Colon (tissue), 2 donors: ENCODE results near the gene SLC16A5.

Experiments used
- FAIRE-seq: peaks from 2 replicates; lab custom pipeline; 2012; peaks lifted over from hg19 to GRCh38; lab: Jason Lieb, UNC
- donor health status: control.
- donor health status: control.

Gene SLC16A5

GRCh38 chr17:75087182-75087557, 584 bp upstream of the SLC16A5 start:
- FAIRE-seq = no peak

GRCh38 chr17:75088465-75089417, 987 bp downstream of the SLC16A5 start:
- no peak for FAIRE-seq

- FAIRE-seq = no peak
Measured at GRCh38 chr17:75090871-75091854, 3.4 kb downstream of the SLC16A5 start.

GRCh38 chr17:75091855-75092327, 4.1 kb downstream of the SLC16A5 start:
- no peak for FAIRE-seq

- FAIRE-seq = no peak
Measured at GRCh38 chr17:75093548-75094158, 5.9 kb downstream of the SLC16A5 start.

- no peak for FAIRE-seq
Measured at GRCh38 chr17:75094871-75095399, 7.2 kb downstream of the SLC16A5 start.

GRCh38 chr17:75096082-75096625, 8.4 kb downstream of the SLC16A5 start:
- FAIRE-seq = no peak

- no peak for FAIRE-seq
Measured at GRCh38 chr17:75097865-75098264, 10.1 kb downstream of the SLC16A5 start.

GRCh38 chr17:75098861-75099260, 11.1 kb downstream of the SLC16A5 start:
- no peak for FAIRE-seq

- FAIRE-seq = no peak
Measured at GRCh38 chr17:75099881-75100595, 12.3 kb downstream of the SLC16A5 start.

GRCh38 chr17:75102385-75102821, 14.6 kb downstream of the SLC16A5 start:
- no peak for FAIRE-seq

GRCh38 chr17:75103601-75104554, 16.1 kb downstream of the SLC16A5 start:
- FAIRE-seq = no peak

GRCh38 chr17:75105126-75106080, 17.6 kb downstream of the SLC16A5 start:
- no peak for FAIRE-seq

GRCh38 chr17:75108193-75108592, 20.4 kb downstream of the SLC16A5 start:
- no peak for FAIRE-seq

- no peak for FAIRE-seq
Measured at GRCh38 chr17:75109046-75109406, 21.3 kb downstream of the SLC16A5 start.

- FAIRE-seq = no peak
Measured at GRCh38 chr17:75109407-75110233, 21.9 kb downstream of the SLC16A5 start, which contains the start of gene ARMC7. Gene ARMC7 (plus strand): TSS chr17:75109969. CDS start chr17:75110289, 320 bp downstream.

- FAIRE-seq = no peak
Measured at GRCh38 chr17:75110234-75110937, 22.6 kb downstream of the SLC16A5 start.
